IMR-90 (cell line): ENCODE results near the gene TMCO1. TPM values are rescaled to one million over a fixed set of nuclear protein-coding genes. Genes with fewer than 3 reads are reported as not detected.

ENCODE experiments used
- ATAC-seq: fragments of 200-7000 bp; cut with Tn5 transposase; 2 replicates; pipeline ENCODE4 v1.9.1; 2020; ENCODE audit warnings: low read depth, mild to moderate bottlenecking, moderate library complexity
- BruUV-seq: library from RNA; stranded (reverse); fragments of 400-500 nt; replicated peaks from 2 replicates; lab custom pipeline; 2021; lab: Mats Ljungman, UMichigan
- CTCF ChIA-PET: fragments of 300-600 bp; formaldehyde crosslinking; extraction: SDS; loops from one replicate; lab custom pipeline; 2021; ENCODE audit warnings: antibody characterized with exemption; lab: Yijun Ruan, JAX
- POLR2A ChIA-PET: fragments of 300-600 bp; sonication (Branson Sonifier 250); formaldehyde crosslinking; loops from one replicate; lab custom pipeline; 2022; ENCODE audit warnings: antibody characterized with exemption; ENCODE audit not compliant: unreplicated experiment; lab: Charles Lee
- DNase-seq: peaks from one replicate; pipeline ENCODE4 v3.0.0; 2013
- H2AFZ ChIP-seq: replicated peaks from 2 replicates; pipeline ENCODE3; 2013; ENCODE audit warnings: low read length, mild to moderate bottlenecking; ENCODE audit not compliant: poor library complexity
- H2AK5ac ChIP-seq: 2 replicates; pipeline ENCODE4 v1.6.1; 2013; ENCODE audit warnings: low read depth, low read length, inconsistent platforms
- H2AK9ac ChIP-seq: replicated peaks from 2 replicates; pipeline ENCODE3; 2013; ENCODE audit warnings: mild to moderate bottlenecking, low read depth, low read length, moderate library complexity; ENCODE audit not compliant: poor library complexity
- H2BK120ac ChIP-seq: 2 replicates; pipeline ENCODE4 v1.6.1; 2013; ENCODE audit warnings: low read depth, low read length, inconsistent platforms
- H2BK15ac ChIP-seq: 3 replicates; pipeline ENCODE4 v1.6.1; 2013; ENCODE audit warnings: low read depth, low read length, inconsistent platforms
- H2BK20ac ChIP-seq: 2 replicates; pipeline ENCODE4 v1.6.1; 2013; ENCODE audit warnings: low read depth, mild to moderate bottlenecking, inconsistent platforms, low read length, moderate library complexity
- H2BK5ac ChIP-seq: 2 replicates; pipeline ENCODE4 v1.6.1; 2013; ENCODE audit warnings: mild to moderate bottlenecking, low read depth, low read length, inconsistent platforms; ENCODE audit not compliant: poor library complexity, severe bottlenecking
- H3K14ac ChIP-seq: replicated peaks from 2 replicates; pipeline ENCODE4 v1.6.1; 2013; ENCODE audit warnings: low read depth, low read length, inconsistent platforms
- H3K18ac ChIP-seq: 2 replicates; pipeline ENCODE4 v1.6.1; 2013; ENCODE audit warnings: low read depth, low read length, control low read depth
- H3K23ac ChIP-seq: 2 replicates; pipeline ENCODE4 v1.6.1; 2013; ENCODE audit warnings: low read depth, low read length, inconsistent platforms
- H3K27ac ChIP-seq: 2 replicates; pipeline ENCODE4 v1.5.1; 2013; ENCODE audit warnings: mild to moderate bottlenecking, control low read depth, low read length; ENCODE audit not compliant: insufficient read depth
- H3K27me3 ChIP-seq: 2 replicates; pipeline ENCODE4 v1.6.1; 2013; ENCODE audit warnings: low read length; ENCODE audit not compliant: control insufficient read depth, insufficient read depth
- H3K36me3 ChIP-seq: 2 replicates; pipeline ENCODE4 v1.6.1; 2013; ENCODE audit warnings: low read length, mixed read lengths; ENCODE audit not compliant: control insufficient read depth, insufficient read depth
- H3K4ac ChIP-seq: 2 replicates; pipeline ENCODE4 v1.6.1; 2013; ENCODE audit warnings: low read depth, low read length, inconsistent platforms
- H3K4me1 ChIP-seq: 2 replicates; pipeline ENCODE4 v1.6.1; 2013; ENCODE audit warnings: low read length, mixed read lengths; ENCODE audit not compliant: control insufficient read depth, insufficient read depth
- H3K4me2 ChIP-seq: 2 replicates; pipeline ENCODE4 v1.6.1; 2013; ENCODE audit warnings: low read depth, mild to moderate bottlenecking, control low read depth, low read length, moderate library complexity
- H3K4me3 ChIP-seq: 2 replicates; pipeline ENCODE4 v1.5.1; 2013; ENCODE audit warnings: low read depth, mild to moderate bottlenecking, control low read depth, low read length, moderate library complexity; ENCODE audit not compliant: insufficient read depth
- H3K56ac ChIP-seq: 2 replicates; pipeline ENCODE4 v1.6.1; 2013; ENCODE audit warnings: low read length, inconsistent platforms; ENCODE audit not compliant: insufficient read depth; ENCODE audit errors: extremely low read depth
- H3K79me1 ChIP-seq, 2 experiments: 2 replicates each; pipeline ENCODE4 v1.6.1; 2013; ENCODE audit warnings: low read length in 2 of 2, inconsistent platforms in 1 of 2, low read depth in 1 of 2
- H3K9ac ChIP-seq: 2 replicates; pipeline ENCODE4 v1.6.1; 2013; ENCODE audit warnings: low read depth, low read length, control low read depth
- H3K9me1 ChIP-seq: 2 replicates; pipeline ENCODE4 v1.6.1; 2013; ENCODE audit warnings: low read length, inconsistent platforms; ENCODE audit not compliant: insufficient read depth
- H3K9me3 ChIP-seq: 2 replicates; pipeline ENCODE4 v1.6.1; 2013; ENCODE audit warnings: low read length; ENCODE audit not compliant: control insufficient read depth, insufficient read depth
- H4K20me1 ChIP-seq: 2 replicates; pipeline ENCODE4 v1.6.1; 2013; ENCODE audit warnings: low read length, inconsistent platforms; ENCODE audit not compliant: insufficient read depth
- H4K5ac ChIP-seq: 2 replicates; pipeline ENCODE4 v1.6.1; 2013; ENCODE audit warnings: mild to moderate bottlenecking, low read depth, low read length, control low read depth
- H4K8ac ChIP-seq, 2 experiments: 2 replicates each; pipeline ENCODE4 v1.6.1; 2013; ENCODE audit warnings: low read depth in 2 of 2, low read length in 2 of 2, control low read depth in 1 of 2, inconsistent platforms in 1 of 2
- H4K91ac ChIP-seq: 2 replicates; pipeline ENCODE4 v1.6.1; 2013; ENCODE audit warnings: low read depth, low read length, inconsistent platforms; ENCODE audit not compliant: insufficient read depth
- BHLHE40 ChIP-seq: fragments of 150-350 bp; IDR thresholded peaks from 2 replicates; pipeline ENCODE4 v1.6.1; 2016; ENCODE audit warnings: mild to moderate bottlenecking, low read depth, low read length
- CEBPB ChIP-seq: IDR thresholded peaks from 2 replicates; pipeline ENCODE4 v1.6.1; 2012; ENCODE audit warnings: low read depth, low read length, improper control_type of control experiment
- CHD1 ChIP-seq: IDR thresholded peaks from 2 replicates; pipeline ENCODE4 v1.6.1; 2012; ENCODE audit warnings: low read depth, low read length, improper control_type of control experiment
- RAD21 ChIP-seq: IDR thresholded peaks from 2 replicates; pipeline ENCODE4 v1.6.1; 2012; ENCODE audit warnings: low read length, improper control_type of control experiment
- WGBS, 2 experiments: methylation state at CpG; one replicate each; pipeline versions ENCODE4 v1.1.5 to v1.1.7; 2013; ENCODE audit warnings: missing lambda C conversion rate in 2 of 2; ENCODE audit not compliant: insufficient read length in 1 of 2; ENCODE audit errors: extremely low coverage in 2 of 2; 5-methylcytosine and 5-hydroxymethylcytosine counted together
- dilution Hi-C: fragments of 300-500 bp; cut with HindIII; formaldehyde crosslinking; loops from one replicate; pipeline ENCODE4 v1.14.3; 2018; ENCODE audit warnings: low sequenced_read_pairs; ENCODE audit not compliant: unreplicated experiment
- in situ Hi-C: fragments of 300-500 bp; cut with MboI; formaldehyde crosslinking; loops from 3 replicates; pipeline ENCODE4 v1.14.3; 2019; ENCODE audit warnings: low sequenced_read_pairs, inconsistent platforms, mixed read lengths
- intact Hi-C: fragments of 100-400 bp; cut with micrococcal nuclease; formaldehyde crosslinking; loops from 2 replicates; pipeline ENCODE4 v1.10.0; 2022
- polyA plus RNA-seq, 3 experiments: library from polyadenylated mRNA; depleted of rRNA; stranded (reverse); fragments of >200 nt; gene quantifications; 2 replicates each; pipeline ENCODE4 v1.2.3, GENCODE V29; 2012; ENCODE audit warnings: low replicate concordance in 1 of 3
- total RNA-seq: library from RNA; depleted of rRNA; stranded (reverse); fragments of >200 nt; gene quantifications from 2 replicates; pipeline ENCODE4 v1.2.3, GENCODE V29; 2012

The TMCO1 gene
- total and polyA plus RNA-seq, 2 of the 4 experiments (the other 2 are of a cell fraction) = 86.4 to 113 TPM

- Histone ChIP-seq H2AFZ (no peak overlapping the region), H2BK5ac (no peak overlapping the region), H3K4me1 (peaks cover 3% of the 10 kb centered on the region; the same call in 1 of the 2 replicates), H3K9me3 (no peaks in the 10 kb centered on the region), H3K18ac (no peak overlapping the region), H3K14ac (no peak overlapping the region), H4K5ac (no peak overlapping the region), H3K36me3 (peaks cover 21% of the 10 kb centered on the region), H4K20me1 (no peaks in the 10 kb centered on the region; the same call in 1 of the 2 replicates), H2BK120ac (no peak overlapping the region), H2AK5ac (no peak overlapping the region), H3K27ac (no peak overlapping the region), H3K4me2 (no peak overlapping the region), H3K4me3 (no peak overlapping the region), H3K9ac (no peak overlapping the region), H3K27me3 (no peaks in the 10 kb centered on the region), H2BK15ac (no peak overlapping the region), H3K9me1 (no peaks in the 10 kb centered on the region), H2AK9ac (no peak overlapping the region), H3K4ac (no peak overlapping the region), H3K79me1 (peaks cover 22 to 45% of the 10 kb centered on the region in 2 experiments), H3K56ac (no peak overlapping the region), H2BK20ac (no peak overlapping the region), H3K23ac (no peak overlapping the region), H4K91ac (no peak overlapping the region), H4K8ac (no peak overlapping the region)
- ATAC-seq (no peak), DNase-seq (no peak)
- 100% methylated on average over 1 of the region's 1 CpG; no CpG with 5 or more reads in 1 of the 2 experiments for WGBS, 2 experiments
- POLR2A ChIA-PET = no interaction called here
- in situ Hi-C loops (no loop called here), dilution Hi-C loops (no loop called here), intact Hi-C loops (no loop called here)
- CTCF ChIA-PET = no interaction called here
- no peak for TF ChIP-seq CHD1
- no peak for TF ChIP-seq BHLHE40
- TF ChIP-seq RAD21 = no peak
- no peak for TF ChIP-seq CEBPB
- no TSS peak for BruUV-seq
Observed at GRCh38 chr1:165764277-165764676, 4.4 kb downstream of the TMCO1 start.
